Inflammatory macrophage treated with lipopolysaccharide for 4 hours (primary cell): ENCODE data around the gene RTP5.

Experiments used
- DNase-seq: peaks from one replicate; pipeline ENCODE4 v3.0.0-alpha.2; 2020

The RTP5 gene

GRCh38 chr2:241858206-241859016 is 11.1 kb upstream of the RTP5 start, which contains the start of gene PDCD1:
Gene PDCD1 (minus strand): TSS chr2:241858894. CDS start chr2:241858838, 56 bp downstream.
- peak; percentile 18 for DNase-seq

- no peak for DNase-seq
Measured at GRCh38 chr2:241859017-241859435, 10.5 kb upstream of the RTP5 start.

GRCh38 chr2:241859436-241860183 is 9.9 kb upstream of the RTP5 start:
- peak; percentile 82 for DNase-seq

GRCh38 chr2:241860184-241861078 is 9.1 kb upstream of the RTP5 start:
- peak; percentile 19 for DNase-seq

GRCh38 chr2:241861264-241861663 is 8.3 kb upstream of the RTP5 start:
- DNase-seq, result no peak

- no peak for DNase-seq
Measured at GRCh38 chr2:241862093-241862492, 7.4 kb upstream of the RTP5 start.

- DNase-seq, result no peak
Measured at GRCh38 chr2:241862775-241863535, 6.6 kb upstream of the RTP5 start.

- DNase-seq, result peak; percentile 70
Measured at GRCh38 chr2:241863536-241863954, 6.0 kb upstream of the RTP5 start.

- no peak for DNase-seq
Measured at GRCh38 chr2:241864168-241864849, 5.2 kb upstream of the RTP5 start.

GRCh38 chr2:241864850-241865213 is 4.7 kb upstream of the RTP5 start:
- no peak for DNase-seq

- no peak for DNase-seq
Measured at GRCh38 chr2:241865416-241865956, 4.0 kb upstream of the RTP5 start.

- no peak for DNase-seq
Measured at GRCh38 chr2:241865957-241866789, 3.4 kb upstream of the RTP5 start.

- no peak for DNase-seq
Measured at GRCh38 chr2:241866790-241867645, 2.5 kb upstream of the RTP5 start.

GRCh38 chr2:241867776-241868420 is 1.6 kb upstream of the RTP5 start:
- no peak for DNase-seq

- DNase-seq, result no peak
Measured at GRCh38 chr2:241868661-241869081, 858 bp upstream of the RTP5 start.

- no peak for DNase-seq
Measured at GRCh38 chr2:241870081-241870541, 582 bp downstream of the RTP5 start.

- no peak for DNase-seq
Measured at GRCh38 chr2:241870611-241871537, 1.3 kb downstream of the RTP5 start.
